GDM1 (cell line): ENCODE data around the gene RPS4Y1.
"Not testable (repeated sequence)": the region's sequence is repeated elsewhere in the genome, so short reads cannot be mapped to it uniquely, and the experiment has no call there.

Experiments used
- DNase-seq: peaks from one replicate; lab custom pipeline; 2025; lab: John Stamatoyannopoulos, UW

RPS4Y1 gene

GRCh38 chrY:2841471-2841893 is at the start of gene RPS4Y1:
TSS of gene RPS4Y1 (plus strand) at chrY:2841602. CDS start at chrY:2841625, 23 bp downstream.
- DNase-seq, result no peak

- no peak for DNase-seq
Measured at GRCh38 chrY:2796977-2797523, 44.4 kb upstream of the RPS4Y1 start.

GRCh38 chrY:2797991-2798390 is 43.4 kb upstream of the RPS4Y1 start:
- DNase-seq, result no peak

- no peak for DNase-seq
Measured at GRCh38 chrY:2800246-2800645, 41.2 kb upstream of the RPS4Y1 start.

- DNase-seq, result not testable (repeated sequence)
Measured at GRCh38 chrY:2817146-2817896, 24.1 kb upstream of the RPS4Y1 start.

- no peak for DNase-seq
Measured at GRCh38 chrY:2824471-2824870, 16.9 kb upstream of the RPS4Y1 start.

GRCh38 chrY:2828497-2828896 is 12.9 kb upstream of the RPS4Y1 start:
- DNase-seq, result no peak

- no peak for DNase-seq
Measured at GRCh38 chrY:2835230-2835629, 6.2 kb upstream of the RPS4Y1 start.

- no peak for DNase-seq
Measured at GRCh38 chrY:2837078-2837477, 4.3 kb upstream of the RPS4Y1 start.

- DNase-seq, result no peak
Measured at GRCh38 chrY:2837932-2838331, 3.5 kb upstream of the RPS4Y1 start.

GRCh38 chrY:2846791-2847190 is 5.4 kb downstream of the RPS4Y1 start:
- no peak for DNase-seq

GRCh38 chrY:2848384-2848783 is 7.0 kb downstream of the RPS4Y1 start:
- no peak for DNase-seq

- DNase-seq, result no peak
Measured at GRCh38 chrY:2849368-2849767, 8.0 kb downstream of the RPS4Y1 start.

GRCh38 chrY:2854145-2854774 is 12.9 kb downstream of the RPS4Y1 start:
- no peak for DNase-seq

GRCh38 chrY:2857068-2857467 is 15.7 kb downstream of the RPS4Y1 start:
- no peak for DNase-seq

GRCh38 chrY:2857686-2858085 is 16.3 kb downstream of the RPS4Y1 start:
- DNase-seq, result no peak

- no peak for DNase-seq
Measured at GRCh38 chrY:2859782-2860181, 18.4 kb downstream of the RPS4Y1 start.

GRCh38 chrY:2860511-2860910 is 19.1 kb downstream of the RPS4Y1 start:
- no peak for DNase-seq

- DNase-seq, result no peak
Measured at GRCh38 chrY:2866581-2866980, 25.2 kb downstream of the RPS4Y1 start.

- DNase-seq, result no peak
Measured at GRCh38 chrY:2867469-2867868, 26.1 kb downstream of the RPS4Y1 start.

GRCh38 chrY:2868035-2868607 is 26.7 kb downstream of the RPS4Y1 start:
- DNase-seq, result no peak

GRCh38 chrY:2872234-2872633 is 30.8 kb downstream of the RPS4Y1 start:
- DNase-seq, result not testable (repeated sequence)

- DNase-seq, result no peak
Measured at GRCh38 chrY:2874211-2874610, 32.8 kb downstream of the RPS4Y1 start.
